ENCODE results near the gene FBXL20. TPM values are rescaled to one million over a fixed set of nuclear protein-coding genes. Genes with fewer than 3 reads are reported as not detected.

FBXL20 gene
- total RNA-seq, 3 donors from 2014 or later (not counting 1 experiment from before 2014, with no cell fraction given), result 25.5 to 34.2 (median 32.4) TPM

DNA sequence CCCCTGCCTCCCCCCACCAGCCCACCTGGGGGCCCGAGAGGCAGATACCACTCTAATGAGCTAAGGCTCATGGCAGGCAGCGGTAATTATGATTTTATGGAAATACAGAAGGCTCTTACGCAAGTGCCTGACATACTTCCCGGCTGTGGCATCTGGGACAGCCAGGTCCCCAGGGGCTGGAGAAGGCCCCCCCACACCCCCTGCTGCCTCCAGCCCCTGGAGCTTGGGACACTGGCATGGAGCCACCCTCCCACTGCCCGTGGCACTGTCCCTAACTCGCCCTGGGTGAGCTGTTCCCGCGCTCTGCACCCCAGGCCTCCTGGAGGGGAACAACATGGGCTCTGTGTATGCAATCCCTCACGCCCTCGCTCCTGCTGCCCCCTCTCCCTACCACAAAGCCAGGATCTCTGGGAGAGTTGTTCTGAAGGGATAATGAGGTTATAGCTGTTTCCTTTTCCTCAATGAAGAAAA is 170.3 kb downstream of the FBXL20 start:
- Mint-ChIP-seq H3K4me3 (no peak overlapping the region), H3K27ac (peak overlapping the region in 1 of 2 donors; percentile 42), H3K27me3 (ENCODE audit: low read depth in 2 of 2) (peaks cover 24% of the 10 kb centered on the region in 2 donors), H3K4me1 (peaks cover 12 to 21% of the 10 kb centered on the region in 2 donors), H3K36me3 (no peaks in the 10 kb centered on the region), H3K9me3 (no peaks in the 10 kb centered on the region)
- ATAC-seq, result no peak
- H3K4me1 ChIP-seq (ENCODE audit: control insufficient read depth, insufficient read depth, low read length), result peaks cover 13% of the 10 kb centered on the region
- H3K36me3 ChIP-seq (ENCODE audit: control insufficient read depth, insufficient read depth, low read length), result no peaks in the 10 kb centered on the region
- peaks cover 14% of the 10 kb centered on the region for H3K27me3 ChIP-seq (ENCODE audit: control insufficient read depth, insufficient read depth, low read length)
- intact Hi-C loops (cut with micrococcal nuclease), result loop anchor here (5.0 kb wide), 1 partner anchor 64 kb away; the partner anchor contains the start of gene ARL5C
- no peak overlapping the region for H3K4me3 ChIP-seq (ENCODE audit: low read length)
- WGBS (ENCODE audit: insufficient coverage), result 88% methylated on average over 8 of the region's 10 CpGs
- no peak for DNase-seq
- no peaks in the 10 kb centered on the region for H3K9me3 ChIP-seq (ENCODE audit: control insufficient read depth, insufficient read depth, low read length)
- no peak overlapping the region for H3K27ac ChIP-seq (ENCODE audit: low read length)
- TF ChIP-seq, protein P1, sequence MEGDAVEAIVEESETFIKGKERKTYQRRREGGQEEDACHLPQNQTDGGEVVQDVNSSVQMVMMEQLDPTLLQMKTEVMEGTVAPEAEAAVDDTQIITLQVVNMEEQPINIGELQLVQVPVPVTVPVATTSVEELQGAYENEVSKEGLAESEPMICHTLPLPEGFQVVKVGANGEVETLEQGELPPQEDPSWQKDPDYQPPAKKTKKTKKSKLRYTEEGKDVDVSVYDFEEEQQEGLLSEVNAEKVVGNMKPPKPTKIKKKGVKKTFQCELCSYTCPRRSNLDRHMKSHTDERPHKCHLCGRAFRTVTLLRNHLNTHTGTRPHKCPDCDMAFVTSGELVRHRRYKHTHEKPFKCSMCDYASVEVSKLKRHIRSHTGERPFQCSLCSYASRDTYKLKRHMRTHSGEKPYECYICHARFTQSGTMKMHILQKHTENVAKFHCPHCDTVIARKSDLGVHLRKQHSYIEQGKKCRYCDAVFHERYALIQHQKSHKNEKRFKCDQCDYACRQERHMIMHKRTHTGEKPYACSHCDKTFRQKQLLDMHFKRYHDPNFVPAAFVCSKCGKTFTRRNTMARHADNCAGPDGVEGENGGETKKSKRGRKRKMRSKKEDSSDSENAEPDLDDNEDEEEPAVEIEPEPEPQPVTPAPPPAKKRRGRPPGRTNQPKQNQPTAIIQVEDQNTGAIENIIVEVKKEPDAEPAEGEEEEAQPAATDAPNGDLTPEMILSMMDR (IDR thresholded peaks at IDR 0.05), result no peak

DNA sequence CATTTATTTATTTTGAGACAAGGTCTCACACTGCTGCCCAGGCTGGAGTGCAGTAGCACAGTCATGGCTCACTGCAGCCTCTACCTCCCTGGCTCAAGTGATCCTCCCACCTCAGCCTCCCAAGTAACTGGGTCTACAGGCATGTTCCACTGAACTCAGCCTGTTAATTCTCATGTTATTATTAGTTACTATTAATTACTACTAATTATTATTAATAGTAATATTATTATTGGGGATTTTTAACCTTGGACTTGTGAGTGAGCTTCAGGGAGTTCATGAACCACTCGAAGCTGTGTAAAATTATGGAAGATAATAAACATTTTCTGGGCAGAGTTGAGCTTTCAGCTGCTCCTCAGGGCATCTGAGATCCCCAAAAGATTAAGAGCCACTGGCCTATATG is 171.1 kb downstream of the FBXL20 start:
- Histone ChIP-seq H3K4me3 (ENCODE audit: low read length) (no peak overlapping the region), H3K27ac (ENCODE audit: low read length) (no peak overlapping the region), H3K36me3 (ENCODE audit: control insufficient read depth, insufficient read depth, low read length) (no peaks in the 10 kb centered on the region), H3K4me1 (ENCODE audit: control insufficient read depth, insufficient read depth, low read length) (peaks cover 20% of the 10 kb centered on the region), H3K27me3 (ENCODE audit: control insufficient read depth, insufficient read depth, low read length) (peaks cover 18% of the 10 kb centered on the region), H3K9me3 (ENCODE audit: control insufficient read depth, insufficient read depth, low read length) (no peaks in the 10 kb centered on the region)
- no peak overlapping the region for H3K4me3 Mint-ChIP-seq
- intact Hi-C loops (cut with micrococcal nuclease), result loop anchor here (5.0 kb wide), 1 partner anchor 63 kb away; the partner anchor contains the start of gene ARL5C
- TF ChIP-seq, protein P1 (IDR thresholded peaks at IDR 0.05), result no peak
- no peaks in the 10 kb centered on the region for H3K36me3 Mint-ChIP-seq
- no peak overlapping the region for H3K27ac Mint-ChIP-seq
- no peak for ATAC-seq
- H3K27me3 Mint-ChIP-seq (ENCODE audit: low read depth in 2 of 2), result peaks cover 27 to 28% of the 10 kb centered on the region in 2 donors
- no peak for DNase-seq
- peaks cover 16 to 21% of the 10 kb centered on the region in 2 donors for H3K4me1 Mint-ChIP-seq
- H3K9me3 Mint-ChIP-seq, result no peaks in the 10 kb centered on the region
- 80% methylated on average over 1 of the region's 1 CpG for WGBS (ENCODE audit: insufficient coverage)

DNA sequence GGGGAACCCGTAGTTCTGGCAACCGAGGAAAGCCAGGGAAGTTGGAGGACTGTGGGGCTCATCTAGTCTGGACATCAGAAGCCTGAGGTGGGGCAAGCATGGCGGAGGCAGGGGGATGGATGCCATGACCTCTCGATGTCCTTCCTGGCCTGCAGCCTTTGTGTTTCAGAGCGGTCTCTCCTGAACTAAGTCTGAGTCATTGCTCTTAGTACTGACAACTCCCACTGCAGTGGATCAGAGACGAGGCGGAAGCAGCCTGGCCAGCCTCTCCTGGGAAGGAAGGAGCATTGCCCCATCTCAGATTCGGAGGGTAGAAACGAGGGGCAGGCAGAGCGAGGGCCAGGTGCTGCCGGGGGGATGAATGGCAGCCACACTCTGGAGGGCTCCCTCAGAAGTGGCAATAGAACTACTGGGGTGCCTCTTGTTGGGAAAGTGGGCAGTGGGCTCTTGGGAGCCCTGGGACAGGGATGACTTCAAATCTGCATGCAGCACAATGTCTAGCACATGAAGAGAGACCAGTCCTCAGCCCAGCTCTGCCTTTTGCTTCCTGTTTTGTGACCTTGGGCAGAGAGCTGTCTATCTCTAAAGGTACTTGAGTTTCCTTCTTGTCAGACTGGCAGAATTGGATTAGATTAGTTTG is 172.0 kb downstream of the FBXL20 start:
- H3K27ac Mint-ChIP-seq, result no peak overlapping the region
- ATAC-seq (no peak), DNase-seq (no peak)
- no peaks in the 10 kb centered on the region for H3K9me3 Mint-ChIP-seq
- Histone ChIP-seq H3K4me3 (ENCODE audit: low read length) (no peak overlapping the region), H3K27ac (ENCODE audit: low read length) (no peak overlapping the region), H3K27me3 (ENCODE audit: control insufficient read depth, insufficient read depth, low read length) (peaks cover 21% of the 10 kb centered on the region), H3K4me1 (ENCODE audit: control insufficient read depth, insufficient read depth, low read length) (peaks cover 22% of the 10 kb centered on the region), H3K9me3 (ENCODE audit: control insufficient read depth, insufficient read depth, low read length) (no peaks in the 10 kb centered on the region), H3K36me3 (ENCODE audit: control insufficient read depth, insufficient read depth, low read length) (no peaks in the 10 kb centered on the region)
- intact Hi-C loops (cut with micrococcal nuclease), result no loop called here
- 83% methylated on average over 11 of the region's 11 CpGs for WGBS (ENCODE audit: insufficient coverage)
- H3K36me3 Mint-ChIP-seq, result no peaks in the 10 kb centered on the region
- TF ChIP-seq, protein P1 (IDR thresholded peaks at IDR 0.05), result no peak
- H3K4me1 Mint-ChIP-seq, result peaks cover 16 to 22% of the 10 kb centered on the region in 2 donors
- H3K4me3 Mint-ChIP-seq, result no peak overlapping the region
- H3K27me3 Mint-ChIP-seq (ENCODE audit: low read depth in 2 of 2), result peaks cover 28 to 31% of the 10 kb centered on the region in 2 donors

Data from natural killer cell (primary cell).